Colonic mucosa (tissue), 4 donors: ENCODE measurements around the gene ITSN1. TPM values are rescaled to one million over a fixed set of nuclear protein-coding genes. Genes with fewer than 3 reads are reported as not detected.

Experiments
- DNase-seq: peaks from one replicate; pipeline ENCODE4 v3.0.0-alpha.2; 2020
- H3K27ac ChIP-seq: fragments of 200-600 bp; one replicate; pipeline ENCODE4 v1.8.0; 2021
- H3K27me3 ChIP-seq: fragments of 200-600 bp; one replicate; pipeline ENCODE4 v1.8.0; 2021
- H3K36me3 ChIP-seq: fragments of 200-600 bp; one replicate; pipeline ENCODE4 v1.8.0; 2021
- H3K4me1 ChIP-seq: fragments of 200-600 bp; one replicate; pipeline ENCODE4 v1.8.0; 2021; ENCODE audit warnings: mild to moderate bottlenecking
- H3K4me3 ChIP-seq: fragments of 200-600 bp; one replicate; pipeline ENCODE4 v1.8.0; 2021
- H3K9ac ChIP-seq, 2 donors: one replicate each; pipeline ENCODE4 v1.7.0; 2013; ENCODE audit warnings: control low read depth in 2 of 2, low read depth in 2 of 2, low read length in 2 of 2
- H3K9me3 ChIP-seq: fragments of 200-600 bp; one replicate; pipeline ENCODE4 v1.8.0; 2021
- intact Hi-C: fragments of 100-400 bp; cut with DNase I; formaldehyde crosslinking; loops from one replicate; pipeline ENCODE4 v1.14.1; 2022
- total RNA-seq, 2 donors: library from RNA; stranded (reverse); fragmentation: NEBNext Ultra II Directional in 1 of 2; extraction: Animal tissue kit (Norgen Biotek cat#: 25700) in 1 of 2; gene quantifications; one replicate each; pipeline ENCODE4 v1.2.1, GENCODE V29; 2021
- TF ChIP-seq, protein P1 (sequence below): fragments of 200-600 bp; IDR thresholded peaks from one replicate; pipeline ENCODE4 v1.8.0; 2022; ENCODE audit warnings: antibody characterized with exemption, mild to moderate bottlenecking
- donor health status: healthy.
- donor health status: DM: no; HTN: no; CAD: no.
- donor health status: DM: no; HTN: no; CAD: no.

Gene ITSN1
- total RNA-seq, 2 donors from 2014 or later = 22.4 to 28.3 TPM

DNA sequence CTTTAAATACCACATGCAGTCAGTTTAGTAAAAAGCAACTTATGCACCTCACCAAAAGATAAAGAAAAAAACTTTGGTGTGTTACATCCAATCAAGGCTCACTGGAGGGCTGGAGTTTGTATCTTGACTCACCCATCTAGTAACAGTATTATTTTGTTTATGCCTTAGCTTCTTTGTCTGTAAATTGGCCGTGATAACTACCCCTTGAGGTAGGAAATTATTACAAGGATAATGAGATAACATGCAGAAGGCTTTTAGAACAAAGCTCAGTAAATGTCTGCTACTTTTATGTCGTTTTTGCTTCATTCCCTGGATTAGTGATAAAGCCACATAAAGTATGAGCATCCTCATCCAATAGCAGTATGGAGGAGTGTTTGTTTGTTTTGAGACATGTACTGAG is 178.5 kb downstream of the ITSN1 start:
- Histone ChIP-seq H3K4me1 (no peaks in the 10 kb centered on the region), H3K4me3 (no peak overlapping the region), H3K27ac (no peak overlapping the region), H3K27me3 (no peaks in the 10 kb centered on the region), H3K9ac (no peak overlapping the region), H3K9me3 (no peaks in the 10 kb centered on the region), H3K36me3 (no peaks in the 10 kb centered on the region)
- DNase-seq = no peak
- TF ChIP-seq, protein P1, sequence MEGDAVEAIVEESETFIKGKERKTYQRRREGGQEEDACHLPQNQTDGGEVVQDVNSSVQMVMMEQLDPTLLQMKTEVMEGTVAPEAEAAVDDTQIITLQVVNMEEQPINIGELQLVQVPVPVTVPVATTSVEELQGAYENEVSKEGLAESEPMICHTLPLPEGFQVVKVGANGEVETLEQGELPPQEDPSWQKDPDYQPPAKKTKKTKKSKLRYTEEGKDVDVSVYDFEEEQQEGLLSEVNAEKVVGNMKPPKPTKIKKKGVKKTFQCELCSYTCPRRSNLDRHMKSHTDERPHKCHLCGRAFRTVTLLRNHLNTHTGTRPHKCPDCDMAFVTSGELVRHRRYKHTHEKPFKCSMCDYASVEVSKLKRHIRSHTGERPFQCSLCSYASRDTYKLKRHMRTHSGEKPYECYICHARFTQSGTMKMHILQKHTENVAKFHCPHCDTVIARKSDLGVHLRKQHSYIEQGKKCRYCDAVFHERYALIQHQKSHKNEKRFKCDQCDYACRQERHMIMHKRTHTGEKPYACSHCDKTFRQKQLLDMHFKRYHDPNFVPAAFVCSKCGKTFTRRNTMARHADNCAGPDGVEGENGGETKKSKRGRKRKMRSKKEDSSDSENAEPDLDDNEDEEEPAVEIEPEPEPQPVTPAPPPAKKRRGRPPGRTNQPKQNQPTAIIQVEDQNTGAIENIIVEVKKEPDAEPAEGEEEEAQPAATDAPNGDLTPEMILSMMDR = no peak
- intact Hi-C loops = no loop called here

DNA sequence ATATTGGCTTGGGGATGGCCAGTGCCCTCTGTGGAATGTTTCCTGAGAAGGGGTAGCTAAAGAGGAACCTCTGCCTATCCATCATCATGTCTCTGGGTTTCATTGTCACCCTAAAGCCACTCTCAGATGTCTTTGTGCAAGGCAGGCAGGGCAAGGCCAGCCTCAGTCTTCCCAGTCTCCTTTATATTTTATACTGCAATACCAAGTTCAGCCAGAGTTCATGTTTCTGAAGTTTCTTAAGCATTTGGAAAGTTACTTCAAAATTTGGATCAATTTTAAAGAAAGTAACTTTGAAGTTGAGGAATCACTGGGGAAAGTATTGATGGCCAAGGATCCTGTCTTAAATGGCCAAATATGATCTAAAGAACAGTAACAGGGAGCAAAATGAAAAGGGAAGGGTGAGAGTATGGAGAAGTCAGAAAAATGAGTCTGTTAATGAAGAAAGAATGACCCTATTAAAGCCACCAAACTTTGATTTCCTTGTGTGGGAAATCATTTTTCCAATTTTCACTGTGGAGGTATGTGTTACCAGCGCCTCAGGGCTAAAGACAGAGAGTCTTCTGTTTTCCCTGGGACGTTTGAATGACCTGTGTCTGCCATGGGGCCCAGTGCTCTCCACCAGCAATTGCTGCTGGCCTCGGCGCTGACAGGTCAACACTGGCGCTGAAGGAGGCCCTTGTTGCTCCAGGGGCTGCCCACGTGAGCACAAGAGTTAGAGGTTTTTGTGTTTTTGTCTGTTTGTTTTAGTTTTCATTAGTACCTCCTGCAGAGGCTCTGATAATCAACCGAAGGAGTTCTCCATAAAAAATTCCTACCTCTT is 179.4 kb downstream of the ITSN1 start:
- no peak overlapping the region for H3K27ac ChIP-seq
- no peaks in the 10 kb centered on the region for H3K36me3 ChIP-seq
- no peak overlapping the region for H3K9ac ChIP-seq
- no peaks in the 10 kb centered on the region for H3K4me1 ChIP-seq
- DNase-seq = no peak
- no peaks in the 10 kb centered on the region for H3K27me3 ChIP-seq
- no peaks in the 10 kb centered on the region for H3K9me3 ChIP-seq
- TF ChIP-seq, protein P1 = no peak
- H3K4me3 ChIP-seq = no peak overlapping the region
- intact Hi-C loops = no loop called here

DNA sequence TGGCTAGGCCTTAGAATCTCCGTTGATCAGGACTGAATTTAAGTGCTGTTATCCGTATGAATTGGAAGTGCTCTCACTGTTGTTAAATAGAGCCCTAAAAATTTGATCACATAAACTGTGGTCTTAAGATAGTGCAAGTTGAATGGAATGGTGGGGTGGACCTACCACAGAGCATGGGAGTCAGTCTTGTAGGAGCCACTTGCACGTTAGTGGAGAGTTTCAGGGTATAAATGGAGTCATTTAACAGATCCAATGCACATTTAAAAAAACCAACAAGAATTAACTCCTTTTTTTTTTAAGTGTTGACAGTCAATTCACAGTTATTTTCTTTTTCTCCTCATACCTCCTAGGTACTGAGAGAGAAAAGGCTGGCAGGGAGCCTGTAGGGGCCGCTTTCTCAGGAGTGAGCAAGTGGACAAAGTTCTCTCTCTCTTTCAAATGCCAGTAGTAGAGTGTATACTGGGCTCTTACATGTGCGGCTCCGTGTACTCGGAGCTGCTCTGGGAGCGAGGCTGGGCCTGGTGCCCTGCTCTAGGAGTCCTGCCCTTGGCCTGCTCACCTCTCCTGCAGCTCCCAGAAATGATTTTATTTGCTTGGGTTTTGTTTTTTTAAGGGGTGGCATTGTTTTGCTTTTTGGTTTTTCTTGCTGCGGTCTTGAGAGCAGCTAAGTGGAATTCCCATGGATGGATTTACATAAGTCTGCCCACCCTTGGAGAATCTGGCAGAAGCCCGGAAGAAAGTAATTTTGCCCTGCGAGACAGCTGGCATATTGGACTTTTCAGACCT is 182.0 kb downstream of the ITSN1 start:
- Histone ChIP-seq H3K9me3 (no peaks in the 10 kb centered on the region), H3K4me3 (no peak overlapping the region), H3K27ac (no peak overlapping the region), H3K4me1 (no peaks in the 10 kb centered on the region), H3K27me3 (no peaks in the 10 kb centered on the region), H3K9ac (no peak overlapping the region), H3K36me3 (no peaks in the 10 kb centered on the region)
- DNase-seq = no peak
- TF ChIP-seq, protein P1 = no peak
- intact Hi-C loops = no loop called here

DNA sequence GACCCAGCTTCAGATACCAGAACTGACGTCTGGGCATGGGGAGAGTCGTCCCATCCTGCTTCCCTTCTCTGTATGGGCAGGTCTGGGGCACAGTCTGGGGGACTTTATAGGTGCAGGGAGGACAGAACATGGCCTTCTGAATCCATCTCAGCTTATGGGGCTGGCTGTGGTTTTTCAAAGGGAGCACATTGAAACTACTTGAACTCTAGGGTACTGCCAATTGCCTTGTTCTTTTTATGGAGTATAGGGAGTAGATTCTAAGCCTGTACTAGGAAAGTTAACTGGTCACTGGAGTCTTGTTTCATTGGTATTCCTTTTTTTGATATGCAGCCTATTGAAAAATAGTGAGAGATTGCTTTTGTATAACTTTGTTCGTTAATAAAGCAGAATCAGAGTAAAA is 183.1 kb downstream of the ITSN1 start:
- intact Hi-C loops = no loop called here
- Histone ChIP-seq H3K36me3 (no peaks in the 10 kb centered on the region), H3K9me3 (no peaks in the 10 kb centered on the region), H3K4me3 (no peak overlapping the region), H3K9ac (no peak overlapping the region), H3K27ac (no peak overlapping the region), H3K4me1 (no peaks in the 10 kb centered on the region), H3K27me3 (no peaks in the 10 kb centered on the region)
- TF ChIP-seq, protein P1 = no peak
- no peak for DNase-seq

DNA sequence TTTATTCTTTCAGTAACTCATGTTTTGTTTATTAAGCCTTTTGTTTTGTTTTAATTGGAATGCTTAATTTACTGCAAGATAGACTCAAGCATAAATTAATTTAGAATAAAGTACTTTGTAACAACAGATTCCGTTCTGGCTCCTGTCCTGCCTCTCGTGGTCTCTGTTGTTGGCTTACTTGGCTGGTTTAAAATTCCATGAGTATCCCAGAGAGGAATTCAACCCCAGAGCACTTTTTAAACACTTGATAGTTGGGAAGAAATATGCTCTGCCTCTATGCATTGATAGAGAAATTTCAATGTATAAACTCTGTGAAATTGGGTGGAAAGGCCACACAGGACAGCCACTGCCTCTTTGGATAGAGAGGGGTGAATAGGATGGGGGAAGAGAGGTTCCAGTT is 183.6 kb downstream of the ITSN1 start:
- intact Hi-C loops = no loop called here
- Histone ChIP-seq H3K36me3 (no peaks in the 10 kb centered on the region), H3K9me3 (no peaks in the 10 kb centered on the region), H3K4me1 (no peaks in the 10 kb centered on the region), H3K27ac (no peak overlapping the region), H3K27me3 (no peaks in the 10 kb centered on the region), H3K4me3 (no peak overlapping the region), H3K9ac (no peak overlapping the region)
- TF ChIP-seq, protein P1 = no peak
- DNase-seq = no peak
